ENCODE data around the gene RASGRF1.
A peak's percentile ranks its signal among the peaks of the same experiment; 100 is the strongest.
"Not testable (repeated sequence)": the region's sequence is repeated elsewhere in the genome, so short reads cannot be mapped to it uniquely, and the experiment has no call there.

RASGRF1 gene

DNA sequence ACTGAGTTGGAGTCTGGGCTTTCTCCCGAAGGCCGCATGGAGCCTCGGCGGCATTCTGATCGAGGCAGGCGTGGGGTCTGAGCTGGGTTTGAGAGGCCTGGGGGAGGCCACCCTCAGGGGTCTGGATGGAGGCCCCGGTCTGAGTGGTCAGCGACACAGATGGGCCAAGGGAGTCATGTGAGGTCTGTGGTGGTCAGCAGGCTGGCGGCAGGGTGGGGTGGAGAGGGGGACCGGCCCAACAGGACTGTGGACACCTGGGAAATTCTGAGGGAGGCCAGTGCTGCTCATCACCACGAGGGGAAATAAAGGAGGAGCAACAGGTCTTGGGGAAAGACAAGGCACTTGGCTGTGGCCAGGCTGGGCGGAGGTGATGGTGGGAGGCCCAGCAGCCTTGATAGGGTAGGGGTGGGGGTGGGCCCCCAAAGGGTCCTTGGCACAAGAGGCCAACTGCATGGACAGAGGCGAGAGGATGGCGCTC is 161.9 kb downstream of the RASGRF1 start:
- no peak for DNase-seq

DNA sequence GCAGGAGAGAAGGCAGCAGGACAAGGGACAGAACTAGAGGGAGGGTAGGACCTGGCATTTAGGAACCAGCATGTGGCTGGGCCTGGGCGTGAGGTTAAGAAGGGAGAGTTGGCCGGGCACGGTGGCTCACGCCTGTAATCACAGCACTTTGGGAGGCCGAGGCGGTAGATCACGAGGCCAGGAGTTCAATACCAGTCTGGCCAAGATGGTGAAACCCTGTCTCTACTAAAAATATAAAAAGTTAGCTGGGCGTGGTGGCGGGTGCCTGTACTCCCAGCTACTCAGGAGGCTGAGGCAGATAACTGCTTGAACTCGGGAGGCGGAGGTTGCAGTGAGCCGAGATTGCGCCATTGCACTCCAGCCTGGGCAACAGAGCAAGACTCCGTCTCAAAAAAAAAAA is 162.4 kb downstream of the RASGRF1 start:
- DNase-seq, result not testable (repeated sequence)

DNA sequence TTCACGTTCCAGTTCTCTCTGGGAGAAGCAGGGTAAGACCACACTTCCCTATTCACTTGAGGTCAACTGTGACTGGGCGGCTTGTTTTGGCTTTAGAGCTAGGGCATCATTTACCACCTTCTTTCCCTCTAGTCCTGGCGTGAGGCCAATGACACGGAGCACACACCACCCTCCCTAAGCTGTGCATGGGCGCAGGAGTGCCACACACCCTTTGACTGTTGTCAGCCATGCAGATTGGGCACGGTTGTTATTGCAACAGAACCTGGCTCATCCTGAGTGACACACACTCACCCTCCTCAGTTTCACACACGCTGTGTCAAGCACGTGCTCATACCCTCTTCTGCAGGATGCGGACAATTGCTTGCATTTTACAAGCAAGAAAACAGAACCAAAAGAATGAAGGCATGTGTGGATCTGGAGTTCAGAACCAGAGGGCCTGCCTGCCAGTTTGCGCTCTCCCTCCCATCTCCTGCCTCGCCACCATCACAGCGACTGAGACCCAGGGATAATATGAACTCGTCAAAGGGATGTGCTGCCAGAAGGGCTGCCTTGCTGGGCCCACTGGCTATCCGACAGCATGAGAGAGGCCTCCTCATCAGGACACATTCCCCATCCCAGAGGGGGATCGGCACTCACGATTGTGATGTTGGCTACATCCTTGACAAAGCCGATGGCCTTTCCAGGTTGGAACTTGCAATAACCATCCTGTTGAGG is 163.3 kb downstream of the RASGRF1 start:
- DNase-seq, result no peak

DNA sequence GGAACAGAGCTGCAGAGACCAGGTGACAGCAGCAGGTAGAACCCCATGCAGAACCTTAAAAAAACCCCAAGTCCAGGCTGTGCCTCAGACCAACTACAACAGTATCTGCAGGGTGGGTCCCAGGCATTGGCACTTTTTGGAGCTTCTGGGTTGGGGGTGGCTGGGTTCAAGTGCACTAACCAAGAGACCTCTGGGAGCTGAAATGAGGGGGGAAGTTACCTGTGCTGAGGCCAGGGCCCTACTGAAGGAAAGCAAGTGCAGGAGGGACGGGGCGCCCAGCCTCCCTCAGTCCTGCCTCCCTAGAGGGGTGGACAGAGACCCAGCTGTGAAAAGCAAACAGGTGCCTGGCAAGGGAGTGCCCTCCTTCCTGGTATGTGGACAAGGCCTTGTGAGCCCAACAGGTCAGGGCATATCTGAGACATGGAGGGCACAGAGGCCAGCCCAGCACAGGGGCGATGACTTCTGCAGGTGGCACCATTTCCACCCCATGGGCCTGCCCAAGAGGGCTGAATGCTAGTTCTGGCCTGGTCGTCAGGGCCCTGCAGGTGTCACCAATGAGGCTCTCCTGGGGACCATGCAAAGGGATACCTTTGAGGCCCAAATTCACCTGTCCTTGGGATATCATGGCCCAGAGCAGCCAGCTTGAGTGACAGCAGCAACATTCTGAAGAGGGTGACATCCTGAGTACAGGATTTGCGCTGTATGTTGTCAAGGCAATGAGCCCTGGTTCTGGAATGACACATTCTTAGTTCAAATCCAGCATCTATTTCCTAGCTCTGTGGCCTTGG is 164.4 kb downstream of the RASGRF1 start:
- no peak for DNase-seq

DNA sequence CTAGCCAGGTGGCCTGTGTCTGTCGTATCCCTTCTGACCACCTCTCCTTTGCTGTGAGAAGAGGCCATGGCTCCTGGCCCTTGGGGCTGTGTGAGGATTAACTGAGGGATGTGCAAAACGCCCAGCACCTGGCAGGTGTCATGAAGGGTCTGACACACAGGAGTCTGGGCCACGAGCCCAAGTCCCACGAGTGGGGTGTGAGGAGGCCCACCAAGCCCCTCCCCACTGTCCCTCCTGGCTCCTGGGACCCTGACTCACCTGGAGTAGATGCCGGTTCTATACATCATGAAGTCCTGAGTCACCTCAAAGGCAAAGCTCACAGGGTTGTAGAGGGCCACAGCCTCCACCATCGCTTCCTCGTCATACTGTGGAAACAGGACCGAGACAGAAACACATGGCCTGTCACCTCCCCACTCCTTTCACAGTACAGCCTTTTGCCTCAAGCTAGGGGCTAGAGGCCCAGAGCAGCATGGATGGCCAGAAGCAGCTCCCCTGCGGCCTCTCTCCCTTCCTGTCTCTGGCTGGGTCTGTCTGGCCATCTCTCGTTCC is 165.4 kb downstream of the RASGRF1 start:
- DNase-seq, result no peak

DNA sequence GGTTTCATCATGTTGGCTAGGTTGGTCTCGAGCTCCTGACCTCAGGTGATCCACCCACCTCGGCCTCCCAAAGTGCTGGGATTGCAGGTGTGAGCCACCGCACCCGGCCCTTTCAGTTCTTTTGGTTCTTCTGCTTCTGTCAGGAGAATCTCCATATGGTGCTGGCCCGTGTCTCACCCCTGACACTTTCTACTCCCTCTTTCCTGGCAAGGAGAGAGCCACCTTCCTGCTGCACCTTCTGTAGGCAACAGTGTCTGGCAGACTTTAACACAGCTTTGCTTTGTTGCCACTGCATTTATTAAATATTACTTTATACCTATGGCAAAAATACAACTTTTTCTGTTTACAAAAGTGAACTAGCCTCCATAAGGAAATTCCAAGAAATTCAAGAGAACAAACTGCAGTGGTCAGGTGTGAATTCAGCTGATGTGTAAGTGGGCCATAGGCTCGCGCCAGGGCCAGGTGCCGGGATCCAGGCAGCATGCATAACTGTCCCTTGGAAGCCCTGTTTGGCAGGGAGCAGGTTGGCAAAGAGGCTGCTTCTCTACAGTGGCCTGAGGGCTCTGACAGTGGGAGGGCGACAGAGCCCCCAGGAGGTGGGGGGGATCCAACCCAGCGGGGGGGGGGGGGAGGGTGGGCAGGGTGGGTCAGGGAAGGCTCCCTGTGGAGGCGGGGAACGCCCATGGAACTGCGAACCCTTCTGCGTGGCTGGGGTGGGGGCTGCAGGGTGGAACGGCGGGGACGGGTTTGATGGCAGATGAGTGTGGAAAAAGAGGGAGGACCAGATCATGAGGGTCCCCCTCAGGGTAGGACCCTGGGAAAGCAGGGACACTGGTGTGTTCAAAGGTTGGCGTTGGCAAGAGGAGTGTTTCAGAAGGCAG is 166.9 kb downstream of the RASGRF1 start:
- no peak for DNase-seq

DNA sequence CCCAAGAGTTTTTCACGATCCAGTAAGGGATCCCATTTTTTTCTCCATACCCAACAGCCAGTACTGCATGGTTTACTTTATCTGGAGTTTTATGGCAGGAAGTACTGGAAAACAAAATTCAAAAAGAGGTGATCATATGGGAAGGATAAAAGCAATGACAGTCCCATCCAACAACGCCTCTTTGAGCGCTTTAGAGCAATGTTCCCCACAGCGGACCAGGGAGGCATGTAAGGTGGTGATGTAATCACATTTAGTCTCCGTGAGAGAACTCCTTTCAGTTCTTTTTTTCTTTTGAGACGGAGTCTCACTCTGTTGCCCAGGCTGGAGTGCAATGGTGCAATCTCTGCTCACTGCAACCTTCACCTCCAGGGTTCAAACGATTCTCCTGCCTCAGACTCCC is 167.6 kb downstream of the RASGRF1 start:
- DNase-seq, result no peak

DNA sequence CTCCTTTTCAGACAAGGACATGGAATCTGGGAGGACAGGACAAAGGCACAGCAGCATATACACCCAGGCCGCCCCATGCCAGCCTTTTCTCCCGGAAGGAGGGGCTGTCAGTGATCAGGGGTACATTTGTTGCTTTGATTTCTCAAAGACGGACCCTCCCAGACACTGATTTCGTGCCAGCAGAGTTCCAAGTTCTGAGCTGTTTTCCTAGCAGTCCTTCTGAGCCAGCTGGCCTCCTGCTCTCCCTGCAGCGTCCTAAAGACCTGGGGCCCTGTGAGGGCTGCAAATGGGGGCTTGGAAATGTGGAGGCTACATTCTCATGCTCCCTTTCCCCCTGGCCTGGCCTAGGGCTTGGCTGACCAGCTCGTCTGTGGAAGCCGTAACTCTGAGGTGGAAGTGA is 168.1 kb downstream of the RASGRF1 start:
- DNase-seq, result no peak

DNA sequence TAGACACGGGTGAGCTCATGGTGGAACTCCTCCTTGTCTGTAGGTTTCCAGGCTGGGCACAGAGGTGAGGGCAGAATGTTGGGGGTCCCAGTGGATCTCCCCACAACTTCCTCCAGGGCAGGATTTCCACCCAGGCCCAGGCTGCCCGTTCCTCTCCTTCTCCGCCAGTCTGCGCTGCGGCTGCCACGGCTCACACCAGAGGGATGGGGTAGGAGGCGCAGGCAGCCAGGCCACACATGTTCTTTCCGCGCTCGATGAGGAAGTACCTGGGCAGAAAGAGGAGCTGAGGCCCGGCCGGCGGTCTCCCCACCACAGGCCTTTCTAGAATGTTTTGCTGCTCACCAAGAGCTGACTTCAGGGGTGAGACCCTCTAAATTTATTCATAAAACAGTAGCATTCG is 168.6 kb downstream of the RASGRF1 start:
- no peak for DNase-seq

DNA sequence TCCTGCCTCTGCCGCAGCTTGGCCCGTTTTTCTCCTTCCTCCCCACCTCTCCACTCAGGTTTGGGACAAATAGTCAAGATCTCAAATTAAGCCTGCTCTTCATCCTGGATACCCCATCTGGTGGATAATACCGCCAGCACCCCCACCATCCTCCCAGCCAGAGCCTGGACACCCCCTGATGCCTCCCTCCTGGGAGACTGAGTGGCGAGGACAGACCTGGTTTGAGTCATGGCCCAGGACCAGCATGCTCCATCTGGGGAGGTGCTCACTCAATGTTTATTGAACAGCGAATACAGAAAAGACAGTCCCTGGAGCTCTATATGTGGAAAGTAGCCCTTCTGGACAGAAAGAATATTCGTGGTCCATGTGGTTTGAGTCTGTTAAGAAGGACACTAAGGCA is 169.1 kb downstream of the RASGRF1 start:
- DNase-seq, result no peak

DNA sequence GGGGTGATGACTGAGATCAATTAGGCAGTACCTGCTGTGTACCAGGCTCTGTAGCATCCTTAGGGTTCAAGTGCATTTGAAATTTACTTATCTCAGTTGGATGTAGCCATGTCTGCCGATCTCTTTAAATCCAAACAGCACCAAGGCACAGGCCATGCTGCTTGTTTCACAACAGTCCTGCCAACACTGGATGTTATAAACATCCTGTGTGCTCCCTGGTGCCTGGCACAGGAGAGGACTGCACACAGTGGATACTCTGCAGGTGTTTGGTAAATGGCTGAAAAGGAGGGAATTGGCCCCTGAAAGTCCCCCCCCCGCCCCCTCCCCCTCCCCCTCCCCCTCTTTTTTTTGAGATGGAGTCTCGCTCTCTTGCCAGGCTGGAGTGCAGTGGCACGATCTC is 172.7 kb downstream of the RASGRF1 start:
- DNase-seq, result no peak

DNA sequence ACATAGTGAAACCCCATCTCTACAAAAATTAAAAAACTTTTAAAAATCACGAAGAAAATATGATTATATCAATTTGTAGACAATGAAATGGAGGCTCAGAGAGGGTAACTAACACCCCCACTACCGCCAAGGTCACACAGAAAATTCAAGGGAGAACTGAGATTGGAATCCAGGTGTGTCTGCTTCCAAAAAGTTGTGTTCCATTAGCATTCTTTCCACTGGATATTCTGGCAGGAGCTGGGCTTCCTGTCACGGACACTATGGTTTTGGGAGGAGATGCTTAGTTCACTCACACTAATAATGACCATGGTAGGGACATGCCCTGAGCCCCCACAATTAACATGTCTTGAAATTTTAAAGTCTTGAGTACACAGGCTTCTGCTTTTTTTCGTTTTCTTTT is 174.5 kb downstream of the RASGRF1 start:
- DNase-seq, result no peak

DNA sequence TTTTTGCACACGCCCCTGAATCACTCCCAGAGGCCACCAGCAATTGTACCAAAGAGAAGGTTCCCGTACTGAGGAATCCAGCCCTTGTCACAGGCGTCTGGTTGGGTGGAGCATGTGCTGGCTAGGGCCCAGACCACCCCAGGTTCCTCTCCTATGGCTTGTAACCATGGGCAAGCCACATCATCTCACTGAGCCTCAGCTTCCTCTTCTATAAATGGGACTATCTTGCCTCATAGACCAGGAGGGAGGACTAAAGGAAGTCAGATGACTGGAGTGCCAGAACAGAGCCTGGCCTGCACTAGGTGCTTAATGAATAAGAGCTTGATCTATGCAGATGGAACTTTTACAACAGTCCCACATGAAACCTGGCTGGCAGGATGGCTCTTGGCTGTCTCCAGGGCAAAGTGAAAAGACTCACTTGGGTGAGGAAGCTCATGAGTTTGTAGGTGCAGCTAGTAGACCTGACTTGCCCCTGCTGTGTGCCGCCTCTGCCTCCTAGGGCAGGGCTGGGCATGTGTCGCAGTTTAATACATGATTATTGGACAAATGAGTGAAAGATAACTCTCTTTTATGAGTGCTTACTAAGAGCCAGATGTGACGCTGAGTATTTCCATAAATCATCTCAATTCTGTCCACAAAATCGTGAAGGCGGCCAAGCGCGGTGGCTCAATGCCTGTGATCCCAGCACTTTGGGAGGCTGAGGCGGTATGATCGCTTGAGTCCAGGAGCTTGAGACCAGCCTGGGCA is 175.1 kb downstream of the RASGRF1 start:
- peak in 2 of 3 experiments; percentile 12 to 18 for DNase-seq

DNA sequence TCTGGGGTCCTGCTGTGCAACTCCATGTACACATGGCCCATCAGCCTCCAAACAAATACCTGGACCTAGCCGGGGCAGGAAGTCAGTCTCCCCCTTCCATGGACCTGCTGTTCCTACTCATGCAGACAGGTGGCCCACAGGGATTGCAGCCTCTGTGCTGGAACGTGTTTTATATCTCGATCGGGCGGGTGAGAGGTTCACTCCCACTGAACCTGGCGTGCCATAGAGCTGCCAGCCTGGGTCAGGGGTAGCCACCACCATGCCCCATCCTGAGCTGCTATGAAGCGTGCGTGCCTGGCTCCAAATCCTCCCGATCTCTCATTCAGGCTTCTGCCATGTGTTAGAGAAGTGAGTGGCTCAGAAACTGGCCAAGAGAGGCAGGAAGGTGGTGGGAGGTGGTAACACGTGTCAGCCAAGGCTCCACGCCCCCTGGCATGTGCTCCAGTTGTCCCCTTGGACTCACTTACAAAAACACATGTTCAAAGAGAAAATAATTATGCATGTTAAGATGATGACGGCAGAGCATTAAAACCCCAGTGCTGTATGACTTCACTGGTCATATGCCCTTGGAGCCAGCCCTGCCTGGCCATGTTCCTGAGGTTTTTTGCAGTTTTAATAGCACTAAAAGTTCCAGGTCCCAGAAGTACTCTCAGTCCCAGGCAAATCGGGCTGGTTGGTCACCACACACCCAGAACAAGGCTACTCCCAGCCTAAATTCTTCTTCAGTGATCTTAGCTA is 176.4 kb downstream of the RASGRF1 start:
- DNase-seq, result no peak

DNA sequence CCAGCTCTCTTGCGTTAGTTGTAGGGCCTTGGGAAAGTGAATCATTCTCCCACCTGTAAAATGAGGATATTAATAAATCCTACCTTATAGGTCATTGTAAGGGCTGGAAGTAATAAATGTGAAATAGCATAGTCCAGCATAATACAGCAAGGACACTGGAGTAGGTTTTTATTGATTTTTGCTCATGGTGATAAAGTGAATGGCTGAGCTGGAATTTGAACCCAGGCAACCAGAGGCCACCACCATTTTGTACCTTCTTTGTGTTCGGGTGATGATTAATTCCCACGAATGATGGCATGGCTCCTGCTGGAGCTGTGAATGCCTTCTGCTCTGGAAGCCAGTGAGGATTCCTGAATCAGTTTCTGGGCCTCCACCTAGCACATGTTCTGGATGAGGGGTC is 177.6 kb downstream of the RASGRF1 start:
- DNase-seq, result no peak

DNA sequence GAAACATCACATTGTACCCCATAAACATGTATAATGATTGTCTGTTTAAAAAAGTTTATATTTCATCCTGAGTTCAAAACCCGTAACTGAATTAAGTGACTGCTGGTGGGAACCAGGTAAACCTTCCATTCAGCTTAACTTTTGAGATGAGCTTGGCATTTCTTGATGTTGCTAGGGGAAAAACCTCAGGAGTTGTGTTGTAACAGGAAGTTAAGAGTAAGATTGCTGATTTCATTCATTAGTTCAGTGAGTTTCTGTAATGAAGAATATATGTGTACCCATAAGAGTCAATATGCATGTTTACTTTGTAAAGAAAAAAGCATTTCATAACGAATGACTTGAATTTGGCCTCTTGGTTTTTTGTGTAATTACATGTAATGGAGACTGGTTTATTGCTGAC is 178.3 kb downstream of the RASGRF1 start:
- DNase-seq, result no peak

DNA sequence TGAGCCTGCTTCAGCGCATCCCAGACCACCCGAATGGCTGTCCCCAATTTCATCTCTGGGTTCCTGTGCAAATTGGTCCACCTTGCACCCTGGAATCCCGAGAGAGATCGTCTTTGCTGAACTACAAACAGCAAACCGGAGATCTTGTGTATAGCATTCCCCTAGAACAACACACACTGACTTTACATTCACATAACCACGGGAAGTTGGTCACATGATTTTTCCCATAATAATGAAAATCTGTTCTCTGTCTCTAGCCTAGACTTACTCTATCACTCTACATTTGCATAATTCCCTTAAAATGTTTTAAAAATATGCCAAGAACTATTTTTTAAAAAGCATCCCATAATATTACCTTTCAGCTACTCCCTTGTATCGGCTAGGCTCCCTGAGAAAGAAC is 180.3 kb downstream of the RASGRF1 start:
- DNase-seq, result no peak
